Mesendoderm (in vitro differentiated cells): Measurements from ENCODE around the gene CRTC3.
"Not testable (repeated sequence)": the region's sequence is repeated elsewhere in the genome, so short reads cannot be mapped to it uniquely, and the experiment has no call there.

Experiments
- DNase-seq: peaks from one replicate; pipeline ENCODE4 v3.0.0; 2013
- H2AK5ac ChIP-seq: 2 replicates; pipeline ENCODE4 v1.6.1; 2013; ENCODE audit warnings: low read length, inconsistent platforms
- H2BK120ac ChIP-seq: 2 replicates; pipeline ENCODE4 v1.6.1; 2013; ENCODE audit warnings: low read depth, mild to moderate bottlenecking, low read length, moderate library complexity, mixed read lengths
- H2BK15ac ChIP-seq: replicated peaks from 2 replicates; pipeline ENCODE4 v1.6.1; 2013; ENCODE audit warnings: low read depth, mild to moderate bottlenecking, moderate library complexity
- H2BK5ac ChIP-seq: 2 replicates; pipeline ENCODE4 v1.6.1; 2013; ENCODE audit warnings: low read length, inconsistent platforms
- H3K18ac ChIP-seq: 2 replicates; pipeline ENCODE4 v1.6.1; 2013; ENCODE audit warnings: mild to moderate bottlenecking, low read length, mixed read lengths
- H3K23ac ChIP-seq: one replicate; pipeline ENCODE4 v1.6.1; 2013; ENCODE audit warnings: low read length
- H3K27ac ChIP-seq: 2 replicates; pipeline ENCODE4 v1.5.1; 2013; ENCODE audit warnings: low read depth, mild to moderate bottlenecking, inconsistent platforms, low read length, moderate library complexity
- H3K27me3 ChIP-seq: 2 replicates; pipeline ENCODE4 v1.6.1; 2013; ENCODE audit warnings: low read length, control low read depth, mild to moderate bottlenecking, inconsistent platforms; ENCODE audit not compliant: insufficient read depth, poor library complexity
- H3K36me3 ChIP-seq: 2 replicates; pipeline ENCODE4 v1.6.1; 2013; ENCODE audit warnings: low read length, inconsistent platforms; ENCODE audit not compliant: control insufficient read depth, insufficient read depth
- H3K4ac ChIP-seq: one replicate; pipeline ENCODE4 v1.6.1; 2013; ENCODE audit warnings: low read depth, mild to moderate bottlenecking, low read length, moderate library complexity
- H3K4me1 ChIP-seq: 2 replicates; pipeline ENCODE4 v1.6.1; 2013; ENCODE audit warnings: low read depth, low read length, inconsistent platforms; ENCODE audit not compliant: control insufficient read depth
- H3K4me2 ChIP-seq: 2 replicates; pipeline ENCODE4 v1.6.1; 2013; ENCODE audit warnings: low read length
- H3K4me3 ChIP-seq: 2 replicates; pipeline ENCODE4 v1.5.1; 2013; ENCODE audit warnings: mild to moderate bottlenecking, low read length
- H3K56ac ChIP-seq: one replicate; pipeline ENCODE4 v1.6.1; 2013; ENCODE audit warnings: low read length
- H3K79me1 ChIP-seq: 2 replicates; pipeline ENCODE4 v1.6.1; 2013; ENCODE audit warnings: low read length, inconsistent platforms
- H3K79me2 ChIP-seq: 2 replicates; pipeline ENCODE4 v1.6.1; 2013; ENCODE audit warnings: mild to moderate bottlenecking, low read length; ENCODE audit not compliant: control insufficient read depth, insufficient read depth
- H3K9ac ChIP-seq: 2 replicates; pipeline ENCODE4 v1.6.1; 2013; ENCODE audit warnings: low read length, inconsistent platforms
- H4K5ac ChIP-seq: one replicate; pipeline ENCODE4 v1.6.1; 2013; ENCODE audit warnings: low read length
- H4K8ac ChIP-seq: one replicate; pipeline ENCODE4 v1.6.1; 2013; ENCODE audit warnings: low read depth, mild to moderate bottlenecking, control low read depth, low read length, moderate library complexity
- WGBS: extraction: QIAGEN DNeasy Blood & Tissue Kit; methylation state at CpG from one replicate; pipeline ENCODE4 v1.1.7; 2013; ENCODE audit warnings: low lambda C conversion rate, missing lambda C conversion rate; ENCODE audit not compliant: insufficient coverage; ENCODE audit errors: extremely low coverage; 5-methylcytosine and 5-hydroxymethylcytosine counted together

Gene CRTC3

GRCh38 chr15:90650117-90650955 lies 120.6 kb downstream of the CRTC3 start:
- H3K56ac ChIP-seq: no peak overlapping the region
- H3K18ac ChIP-seq: no peak overlapping the region
- no peak overlapping the region for H3K4me3 ChIP-seq
- no CpG with 5 or more reads among the region's 8 CpGs for WGBS
- H3K4me2 ChIP-seq: no peak overlapping the region
- H2AK5ac ChIP-seq: no peak overlapping the region
- no peaks in the 10 kb centered on the region for H3K79me1 ChIP-seq
- H3K79me2 ChIP-seq: no peaks in the 10 kb centered on the region
- H2BK5ac ChIP-seq: no peak overlapping the region
- no peak overlapping the region for H3K23ac ChIP-seq
- no peaks in the 10 kb centered on the region for H3K36me3 ChIP-seq
- H3K27me3 ChIP-seq: no peaks in the 10 kb centered on the region
- no peak overlapping the region for H3K9ac ChIP-seq
- H3K4me1 ChIP-seq: peaks cover 3% of the 10 kb centered on the region
- no peak overlapping the region for H3K4ac ChIP-seq
- no peak overlapping the region for H4K8ac ChIP-seq
- no peak overlapping the region for H4K5ac ChIP-seq
- peak; percentile 26 for DNase-seq
- H3K27ac ChIP-seq: no peak overlapping the region
- no peak overlapping the region for H2BK15ac ChIP-seq
- H2BK120ac ChIP-seq: no peak overlapping the region

- Histone ChIP-seq H2BK15ac (no peak overlapping the region), H3K9ac (no peak overlapping the region), H3K18ac (no peak overlapping the region), H3K27me3 (no peaks in the 10 kb centered on the region), H3K4me3 (no peak overlapping the region), H3K4ac (no peak overlapping the region), H3K56ac (no peak overlapping the region), H4K8ac (no peak overlapping the region), H3K23ac (no peak overlapping the region), H3K79me1 (no peaks in the 10 kb centered on the region), H4K5ac (no peak overlapping the region), H3K4me1 (peaks cover 3% of the 10 kb centered on the region), H3K4me2 (no peak overlapping the region), H2AK5ac (no peak overlapping the region), H3K79me2 (no peaks in the 10 kb centered on the region), H2BK120ac (no peak overlapping the region), H3K27ac (no peak overlapping the region), H3K36me3 (no peaks in the 10 kb centered on the region), H2BK5ac (no peak overlapping the region)
- DNase-seq: no peak
- no CpG with 5 or more reads among the region's 14 CpGs for WGBS
Observed at GRCh38 chr15:90650956-90651689, 121.4 kb downstream of the CRTC3 start.

GRCh38 chr15:90654233-90655136 lies 124.8 kb downstream of the CRTC3 start:
- Histone ChIP-seq H3K4me1 (no peaks in the 10 kb centered on the region), H2AK5ac (no peak overlapping the region), H3K79me2 (no peaks in the 10 kb centered on the region), H2BK15ac (no peak overlapping the region), H3K9ac (peak overlapping the region; percentile 15), H3K4ac (no peak overlapping the region), H4K8ac (no peak overlapping the region), H4K5ac (no peak overlapping the region), H2BK5ac (no peak overlapping the region), H3K4me3 (no peak overlapping the region), H3K18ac (peak overlapping the region; percentile 75), H3K79me1 (no peaks in the 10 kb centered on the region), H3K56ac (peak overlapping the region; percentile 60), H2BK120ac (no peak overlapping the region), H3K27me3 (no peaks in the 10 kb centered on the region), H3K36me3 (no peaks in the 10 kb centered on the region), H3K23ac (no peak overlapping the region), H3K4me2 (no peak overlapping the region), H3K27ac (no peak overlapping the region)
- DNase-seq: peak; percentile 36
- no CpG with 5 or more reads among the region's 12 CpGs for WGBS

- H3K4ac ChIP-seq, H3K79me1 ChIP-seq, H3K18ac ChIP-seq, H2BK5ac ChIP-seq, H3K9ac ChIP-seq, H3K36me3 ChIP-seq, H2AK5ac ChIP-seq, H3K27me3 ChIP-seq, H3K4me2 ChIP-seq, H3K23ac ChIP-seq, H3K4me3 ChIP-seq, H2BK120ac ChIP-seq, DNase-seq, H3K56ac ChIP-seq, H3K4me1 ChIP-seq, H4K5ac ChIP-seq, H3K79me2 ChIP-seq, H3K27ac ChIP-seq, H2BK15ac ChIP-seq, H4K8ac ChIP-seq: not testable (repeated sequence)
- no CpG with 5 or more reads among the region's 7 CpGs for WGBS
Observed at GRCh38 chr15:90657520-90658172, 127.9 kb downstream of the CRTC3 start.

GRCh38 chr15:90659481-90659880 lies 129.8 kb downstream of the CRTC3 start:
- DNase-seq: no peak
- no peaks in the 10 kb centered on the region for H3K79me1 ChIP-seq
- no peak overlapping the region for H2AK5ac ChIP-seq
- no peak overlapping the region for H3K56ac ChIP-seq
- H3K27ac ChIP-seq: no peak overlapping the region
- no peak overlapping the region for H3K4ac ChIP-seq
- no peak overlapping the region for H2BK120ac ChIP-seq
- no peak overlapping the region for H2BK5ac ChIP-seq
- H4K8ac ChIP-seq: no peak overlapping the region
- no peak overlapping the region for H3K4me3 ChIP-seq
- no peak overlapping the region for H3K4me2 ChIP-seq
- no peaks in the 10 kb centered on the region for H3K27me3 ChIP-seq
- no peak overlapping the region for H4K5ac ChIP-seq
- H3K36me3 ChIP-seq: no peaks in the 10 kb centered on the region
- H3K23ac ChIP-seq: no peak overlapping the region
- H3K4me1 ChIP-seq: peaks cover 9% of the 10 kb centered on the region
- WGBS: no CpG with 5 or more reads among the region's 4 CpGs
- no peaks in the 10 kb centered on the region for H3K79me2 ChIP-seq
- H3K18ac ChIP-seq: no peak overlapping the region
- H3K9ac ChIP-seq: no peak overlapping the region
- no peak overlapping the region for H2BK15ac ChIP-seq
